Stimulated activated CD4-positive, alpha-beta T cell treated with anti-CD3 and anti-CD28 coated beads, Interleukin-4, amount 100 ng/mL, for 4 hours (primary cell): ENCODE data around the gene GMPR.
"Not testable (repeated sequence)": the region's sequence is repeated elsewhere in the genome, so short reads cannot be mapped to it uniquely, and the experiment has no call there.

ENCODE experiments used
- DNase-seq, 2 experiments: peaks; one replicate each; pipeline ENCODE4 v3.0.0-alpha.2; 2020

GMPR gene

DNA sequence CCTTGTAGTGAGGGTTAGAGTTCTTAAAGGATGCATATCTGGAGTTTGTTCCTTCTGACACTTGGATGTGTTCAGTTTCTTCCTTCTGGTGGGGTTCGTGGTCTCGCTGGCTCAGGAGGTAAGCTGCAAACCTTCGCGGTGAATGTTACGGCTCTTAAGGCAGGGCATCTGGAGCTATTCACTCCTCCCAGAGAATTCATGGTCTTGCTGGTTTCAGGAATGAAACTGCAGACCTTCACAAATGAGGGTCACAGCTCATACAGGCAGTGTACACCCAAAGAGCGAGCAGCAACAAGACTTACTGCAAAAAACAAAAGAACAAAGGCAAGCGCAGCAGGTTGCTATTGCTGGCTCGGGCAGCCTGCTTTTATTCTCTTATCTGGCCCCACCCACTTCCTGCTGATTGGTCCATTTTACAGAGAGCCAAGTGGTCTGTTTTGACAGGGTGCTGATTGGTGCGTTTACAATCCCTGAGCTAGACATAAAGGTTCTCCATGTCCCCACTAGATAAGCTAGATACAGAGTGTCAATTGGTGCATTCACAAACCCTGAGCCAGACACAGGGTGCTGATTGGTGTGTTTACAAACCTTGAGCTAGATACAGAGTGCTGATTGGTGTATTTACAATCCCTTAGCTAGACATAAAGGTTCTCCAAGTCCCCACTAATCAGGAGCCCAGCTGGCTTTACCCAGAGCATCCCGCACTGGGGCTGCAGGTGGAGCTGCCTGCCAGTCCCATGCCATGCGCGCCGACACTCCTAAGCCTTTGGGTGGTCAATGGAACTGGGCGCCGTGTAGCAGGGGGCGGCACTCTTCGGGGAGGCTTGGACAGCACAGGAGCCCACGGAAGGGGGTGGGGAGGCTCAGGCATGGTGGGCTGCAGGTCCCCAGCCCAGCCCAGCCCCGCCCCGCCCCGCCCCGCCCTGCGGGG lies 12.0 kb upstream of the GMPR start:
- DNase-seq: not testable (repeated sequence)

DNA sequence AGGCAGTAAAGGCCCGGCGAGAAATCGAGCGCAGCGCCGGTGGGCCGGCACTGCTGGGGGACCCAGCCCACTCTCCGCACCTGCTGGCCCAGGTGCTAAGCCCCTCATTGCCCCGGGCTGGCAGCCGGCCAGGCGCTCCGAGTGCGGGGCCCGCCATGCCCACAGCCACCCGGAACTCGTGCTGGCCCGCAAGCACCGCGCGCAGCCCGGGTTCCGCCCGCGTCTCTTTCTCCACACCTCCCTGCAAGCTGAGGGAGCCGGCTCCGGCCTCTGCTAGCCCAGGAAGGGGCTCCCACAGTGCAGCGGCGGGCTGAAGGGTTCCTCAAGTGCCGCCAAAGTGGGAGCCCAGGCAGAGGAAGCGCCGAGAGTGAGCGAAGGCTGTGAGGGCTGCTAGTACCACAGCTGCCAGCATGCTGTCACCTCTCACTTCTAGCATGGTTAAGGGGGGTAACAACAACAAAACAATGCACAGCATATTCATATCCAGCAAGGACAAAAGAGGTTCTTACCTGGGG lies 11.3 kb upstream of the GMPR start:
- no peak for DNase-seq

DNA sequence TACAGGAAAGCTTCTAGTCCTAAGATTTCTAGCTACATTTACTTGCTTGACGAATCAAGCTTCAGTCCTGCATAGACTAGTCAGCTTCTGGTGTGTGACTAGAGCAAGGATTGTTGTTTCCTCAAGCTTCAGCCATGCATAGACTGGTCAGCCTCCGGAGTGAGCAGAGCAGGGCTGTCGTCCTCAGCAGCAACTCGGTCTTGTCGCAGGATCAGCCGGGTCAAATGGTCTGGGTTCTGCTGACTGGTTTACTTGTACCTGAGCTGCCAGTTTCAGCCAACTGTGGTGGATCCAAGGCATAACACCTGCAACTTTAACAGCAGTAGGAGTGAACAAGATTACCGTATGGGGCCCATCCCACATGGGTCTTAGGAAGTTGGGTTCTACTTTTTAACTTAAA lies 10.8 kb upstream of the GMPR start:
- no peak for DNase-seq

DNA sequence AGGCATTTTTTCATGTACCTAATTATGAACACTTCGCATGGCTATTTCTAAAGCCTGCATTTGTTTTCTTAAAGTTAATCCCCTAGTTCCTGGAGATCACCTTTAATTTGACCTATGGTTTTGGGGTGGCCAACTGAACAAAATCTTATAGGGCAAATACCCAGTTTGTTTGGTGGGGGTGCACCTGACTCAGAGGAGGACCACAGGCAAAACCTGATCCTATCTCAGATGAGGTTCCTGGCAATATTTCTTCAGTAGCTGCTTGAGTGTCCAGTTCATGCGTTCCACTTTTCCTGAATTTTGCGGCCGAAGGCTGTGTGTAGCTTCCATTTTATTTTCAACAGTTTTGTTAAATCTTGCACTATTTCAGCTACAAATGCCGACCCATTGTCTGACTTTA lies 10.3 kb upstream of the GMPR start:
- DNase-seq: no peak

DNA sequence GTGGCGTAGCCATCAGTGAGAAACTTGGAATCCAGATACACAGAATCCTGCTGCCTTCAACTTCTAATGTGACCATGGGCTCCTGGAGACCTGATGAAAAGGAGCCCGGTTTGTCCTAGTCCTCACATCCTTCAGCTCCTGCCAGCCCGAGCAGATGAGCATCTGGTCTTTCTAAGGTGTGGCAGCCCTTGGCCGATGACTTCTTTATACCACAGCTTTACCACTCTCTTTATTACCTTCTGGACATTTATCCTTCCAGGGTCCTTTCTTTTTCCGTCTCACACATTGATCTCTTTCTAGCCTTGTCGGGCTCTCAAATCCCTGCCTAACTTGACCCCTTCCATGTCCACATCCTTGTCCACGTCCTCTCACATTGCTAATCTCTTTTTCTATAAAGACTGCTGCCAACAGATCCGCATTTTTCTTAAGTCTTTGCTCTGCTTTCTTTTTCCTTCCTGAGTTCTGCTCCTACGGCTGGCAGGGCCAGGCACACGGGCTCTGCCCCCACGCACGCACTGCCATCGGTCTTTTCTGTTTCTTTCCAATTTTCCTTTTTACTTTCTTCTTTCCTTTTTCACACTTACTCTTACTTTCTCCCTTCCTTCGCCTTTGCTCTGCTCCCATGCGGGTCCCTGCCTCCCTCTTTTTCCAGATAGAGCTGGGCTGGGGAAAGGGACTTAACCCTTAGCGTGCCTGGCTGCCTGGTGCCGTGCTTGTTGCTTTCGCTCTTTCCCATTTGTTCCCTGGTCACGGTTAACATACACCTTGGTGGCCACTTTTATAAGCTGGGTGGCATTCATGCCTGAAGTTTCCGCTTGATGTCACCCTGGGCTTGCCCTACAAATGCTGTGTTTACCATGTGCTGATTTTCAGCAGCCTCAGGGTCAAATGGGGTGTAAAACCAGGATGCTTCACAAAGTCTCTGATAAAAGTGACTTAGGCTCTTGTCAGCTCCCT lies 9.4 kb upstream of the GMPR start:
- no peak for DNase-seq

DNA sequence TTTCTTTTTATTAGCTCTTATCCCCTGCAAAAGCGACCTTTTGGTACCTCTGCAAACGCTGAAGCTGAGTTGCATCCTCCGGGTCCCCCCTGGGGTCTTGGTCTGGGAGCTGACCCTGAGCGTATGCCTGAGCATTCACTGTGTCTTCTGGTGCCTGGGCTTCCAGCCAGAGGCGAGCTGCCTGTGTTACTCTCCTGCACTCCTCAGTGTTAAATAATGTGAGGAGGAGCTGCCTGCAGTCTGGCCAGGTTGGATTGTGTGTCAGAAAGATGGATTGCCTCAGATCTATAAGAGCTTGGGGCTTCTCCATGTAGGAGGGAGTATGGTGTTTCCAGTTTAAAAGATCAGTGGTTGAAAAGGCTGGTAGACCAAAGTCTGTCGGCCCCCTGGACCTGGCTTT lies 8.7 kb upstream of the GMPR start:
- no peak for DNase-seq

DNA sequence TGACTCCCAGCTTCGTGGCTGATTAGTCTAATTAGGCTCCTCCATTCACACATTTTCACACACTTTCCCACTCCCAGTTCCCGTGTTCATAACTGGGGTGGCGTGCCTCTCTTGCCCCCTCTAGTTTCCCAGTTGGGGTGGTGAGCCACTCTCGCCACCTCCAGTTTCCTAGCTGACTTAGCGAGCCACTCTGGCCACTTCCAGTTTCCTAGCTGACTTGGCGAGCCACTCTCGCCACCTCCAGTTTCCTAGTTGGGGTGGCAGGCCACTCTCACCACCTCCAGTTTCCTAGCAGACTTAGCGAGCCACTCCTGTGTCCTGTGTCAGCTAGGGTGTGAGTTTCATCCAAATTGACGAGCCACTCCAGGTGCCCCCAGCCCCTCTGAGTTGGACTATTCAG lies 7.4 kb upstream of the GMPR start:
- no peak for DNase-seq

DNA sequence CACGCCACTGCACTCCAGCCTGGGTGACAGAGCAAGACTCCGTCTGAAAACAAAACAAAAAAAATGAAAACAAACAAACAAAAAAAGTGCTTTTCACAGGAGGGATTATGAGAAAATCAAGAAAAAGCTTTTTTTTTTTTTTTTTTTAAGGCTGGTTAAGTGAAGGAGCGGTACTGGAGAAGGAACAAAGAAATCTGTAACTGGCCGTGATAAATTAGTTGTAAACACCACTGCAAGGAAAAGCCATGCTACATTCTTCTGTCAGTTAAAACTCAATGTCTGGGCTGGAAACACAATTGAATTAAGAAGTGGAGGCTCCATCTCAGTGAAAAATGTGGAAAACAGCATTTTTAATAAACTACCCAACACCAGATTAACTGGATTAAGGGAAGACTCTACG lies 6.3 kb upstream of the GMPR start:
- no peak for DNase-seq

DNA sequence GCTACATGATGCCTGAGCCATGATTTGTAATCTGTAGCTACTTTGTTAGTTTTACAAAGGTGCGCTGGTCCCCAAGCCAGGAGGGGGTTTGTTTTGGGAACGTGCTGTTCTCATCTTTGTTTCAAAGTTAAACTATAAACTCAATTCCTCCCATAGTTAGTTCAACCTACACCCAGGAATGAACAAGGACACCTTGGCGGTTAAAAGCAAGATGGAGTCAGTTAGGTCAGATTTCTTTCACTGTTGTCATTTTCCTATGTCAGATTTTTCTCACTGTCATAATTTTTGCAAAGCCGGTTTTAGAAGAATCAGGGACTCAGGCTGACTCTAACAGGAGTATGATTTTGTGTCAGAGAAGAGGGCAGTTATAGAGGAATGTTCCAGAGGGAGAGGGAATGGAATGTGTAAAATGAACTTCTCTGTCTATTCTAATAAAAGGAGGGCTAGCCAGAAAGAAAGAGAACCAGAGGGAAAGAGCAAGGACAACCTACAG lies 2.3 kb upstream of the GMPR start:
- no peak for DNase-seq

DNA sequence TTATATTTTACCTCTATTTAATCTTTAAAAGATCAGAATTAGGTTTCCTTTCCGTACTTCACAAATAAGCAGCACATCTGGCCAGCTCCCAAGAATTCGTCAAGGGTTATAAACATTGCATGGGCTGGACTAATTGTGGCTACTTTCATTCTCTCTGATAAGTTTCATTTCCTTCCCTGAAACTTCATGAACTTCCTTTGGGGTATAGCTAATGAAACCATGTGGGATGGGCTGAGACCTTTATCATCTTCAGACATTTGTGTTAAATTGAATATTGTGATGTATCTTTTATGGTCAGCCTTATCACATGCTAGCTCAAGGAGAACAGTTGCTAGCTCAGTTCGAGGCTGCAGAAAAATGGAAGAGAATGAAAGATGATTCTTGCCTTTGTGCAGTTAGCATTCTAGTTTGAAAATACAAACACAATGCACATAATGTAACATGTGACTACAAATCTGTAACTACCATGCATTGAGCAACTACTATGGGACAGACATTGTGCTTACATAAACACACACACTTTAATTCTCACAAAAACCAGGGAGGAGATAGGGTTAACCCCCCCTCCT lies 1.7 kb upstream of the GMPR start:
- no peak for DNase-seq

DNA sequence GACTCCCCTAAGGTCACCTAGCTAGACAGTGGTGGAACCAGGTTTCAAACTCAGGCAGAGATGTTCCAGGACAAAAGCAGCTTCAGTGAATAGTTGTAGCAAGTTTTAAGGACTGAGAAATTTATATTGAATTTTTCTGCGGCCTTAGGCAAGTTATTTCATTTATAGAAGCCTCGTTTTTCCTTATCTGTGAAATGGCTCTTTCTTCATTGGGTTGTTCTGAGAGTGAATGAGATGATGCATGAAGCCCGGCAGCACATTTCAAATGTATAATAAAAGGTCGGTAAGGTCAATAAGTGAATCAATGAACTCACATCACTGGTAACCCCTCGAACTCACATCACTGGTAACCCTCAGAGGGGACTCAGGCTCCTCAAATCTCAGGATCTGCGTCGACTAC lies 1.1 kb upstream of the GMPR start:
- DNase-seq: no peak

DNA sequence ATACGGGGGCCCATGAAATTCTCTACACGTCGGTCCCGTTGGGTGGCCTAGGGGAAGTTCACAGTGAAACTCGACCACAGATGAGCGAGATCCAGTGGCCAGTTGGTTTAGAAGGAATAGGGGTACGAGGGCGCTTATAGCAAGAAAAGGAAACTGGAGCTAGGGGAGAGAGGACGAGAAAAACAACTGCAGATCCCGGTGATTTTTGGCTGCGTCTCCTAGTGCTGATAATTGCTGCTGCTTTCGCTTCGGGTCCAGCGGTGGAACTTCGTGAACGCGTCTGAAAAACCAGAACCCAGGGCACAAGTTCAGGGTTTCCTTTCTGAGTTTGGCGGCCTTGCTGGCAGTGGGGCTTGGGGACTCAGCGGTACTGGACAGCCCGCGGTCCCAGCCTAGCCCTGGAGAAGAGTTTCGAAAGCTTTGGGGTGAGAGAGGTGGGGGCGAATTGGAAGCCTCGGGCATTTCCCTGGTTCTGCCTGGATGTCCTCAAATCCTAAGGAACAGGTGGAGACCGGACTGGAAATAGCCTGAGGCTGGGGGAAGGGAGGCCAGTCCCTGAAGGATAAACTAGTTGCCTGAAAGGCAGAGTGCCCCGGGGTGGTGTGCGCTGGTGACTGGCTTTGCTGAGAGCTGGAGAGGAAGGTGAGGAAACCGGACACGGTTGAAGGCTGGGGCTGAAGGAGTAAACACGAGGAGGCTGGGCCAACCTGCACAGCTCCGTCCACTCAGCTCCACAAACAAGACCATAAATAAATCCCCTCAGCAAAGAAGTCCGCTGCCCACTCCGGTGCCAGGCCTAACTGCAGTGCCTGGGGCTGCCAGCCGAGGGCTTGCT lies 793 bp downstream of the GMPR start:
- peak in 1 of 2 experiments; percentile 6 for DNase-seq

DNA sequence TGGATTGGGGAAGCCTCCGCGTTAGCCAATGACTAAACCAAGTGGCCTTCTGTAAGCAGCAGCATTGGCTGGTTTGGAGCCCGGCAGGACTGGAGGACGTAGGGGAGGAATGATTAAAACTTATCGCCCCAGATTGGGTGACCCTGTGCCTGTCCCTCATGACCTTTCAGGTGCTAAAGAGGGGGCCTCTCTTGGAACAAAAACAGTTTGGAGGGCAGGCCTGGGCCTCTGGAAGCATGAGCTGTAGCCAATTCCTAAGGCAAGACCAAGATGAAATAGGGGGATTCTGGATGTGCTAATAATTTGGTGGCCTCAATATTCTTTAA lies 1.4 kb downstream of the GMPR start:
- DNase-seq: peak in 1 of 2 experiments; percentile 5

DNA sequence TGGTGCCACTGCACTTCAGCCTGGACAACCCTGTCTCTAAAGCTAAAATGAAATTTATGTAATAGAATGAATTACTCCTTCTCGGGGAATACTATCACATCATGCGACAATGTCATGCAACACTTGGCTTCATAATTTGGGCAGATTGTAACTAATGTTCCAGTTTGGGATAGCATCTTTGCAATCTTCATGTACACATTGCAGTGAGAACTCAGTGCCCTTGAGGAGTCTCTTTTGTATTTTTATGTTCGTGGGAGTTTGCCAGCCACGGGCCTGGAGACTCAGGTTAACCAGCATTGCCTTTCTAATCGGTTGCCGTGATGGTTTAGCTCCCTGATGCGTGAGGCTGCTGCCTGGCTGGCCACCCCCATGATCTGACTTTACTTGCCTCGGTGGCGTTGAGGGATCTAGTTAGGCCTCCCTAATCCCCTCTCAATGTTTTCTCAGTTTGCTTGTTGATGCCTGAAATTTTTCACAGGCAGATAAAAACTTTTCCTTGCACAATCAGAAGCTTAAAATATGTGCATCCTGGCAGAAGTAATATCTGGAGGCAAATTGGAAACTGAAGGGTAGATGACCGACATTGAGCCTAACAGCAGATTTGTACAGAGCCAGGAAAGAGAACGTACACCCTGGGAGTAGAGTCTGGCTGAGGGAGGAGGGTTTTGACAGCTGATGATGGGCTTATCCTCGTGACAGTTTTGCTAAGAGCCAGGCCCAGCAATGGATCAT lies 2.4 kb downstream of the GMPR start:
- DNase-seq: no peak

DNA sequence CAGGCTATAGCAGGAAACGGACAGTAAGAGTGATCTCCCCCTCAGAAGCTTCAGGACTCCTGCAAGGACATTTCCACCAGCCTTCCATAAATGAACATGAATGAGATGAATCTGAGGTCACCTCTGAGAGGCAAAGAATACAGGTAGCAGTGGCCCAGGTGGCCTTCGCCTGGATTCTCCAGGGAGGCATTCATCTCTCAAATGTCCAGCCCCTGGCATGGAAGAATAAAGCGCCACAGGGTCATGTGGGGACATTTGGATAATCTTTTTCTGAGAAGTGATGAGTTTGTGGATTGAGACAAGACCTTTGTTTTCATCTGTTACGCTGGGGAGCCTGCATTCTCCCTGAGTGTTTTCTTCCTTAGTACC lies 2.9 kb downstream of the GMPR start:
- no peak for DNase-seq

DNA sequence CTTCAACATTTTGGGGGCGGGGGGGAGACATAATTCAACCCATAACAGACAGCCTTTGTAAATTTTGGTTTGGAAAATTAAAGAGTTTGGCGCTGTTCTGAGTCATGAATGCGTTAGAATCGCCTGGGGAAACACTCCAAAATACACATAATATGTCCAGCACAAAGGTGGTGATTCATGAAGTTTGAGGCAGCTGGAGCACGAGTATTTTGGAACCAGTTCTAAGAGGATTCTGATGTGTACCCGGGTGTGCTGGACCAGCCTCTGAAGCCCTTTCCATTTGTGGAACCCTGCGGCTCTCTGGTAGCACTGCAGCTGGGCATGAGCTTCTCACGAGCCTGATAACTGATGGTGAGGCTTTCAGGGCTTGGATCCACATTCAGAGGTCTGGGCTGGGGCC lies 4.7 kb downstream of the GMPR start:
- no peak for DNase-seq

DNA sequence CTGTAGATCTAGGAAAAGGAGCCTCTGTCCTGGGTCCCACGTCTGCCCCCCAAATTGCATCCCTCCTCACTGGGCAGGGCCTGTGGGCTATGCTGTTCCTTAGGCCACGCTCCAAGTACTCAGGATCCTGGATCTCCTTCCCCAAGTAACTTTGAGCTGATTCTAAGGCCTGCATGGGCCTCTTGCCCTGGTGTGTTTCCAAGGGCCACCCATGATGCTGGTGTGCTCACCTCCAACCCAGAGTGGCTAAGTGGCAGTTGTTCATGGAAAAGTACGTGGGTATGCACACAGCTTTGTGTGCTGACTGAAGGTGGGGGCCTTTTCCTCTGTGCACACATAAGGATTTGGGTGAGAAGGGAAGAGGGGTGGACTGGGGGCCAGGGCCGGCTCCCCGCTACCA lies 5.3 kb downstream of the GMPR start:
- no peak for DNase-seq

DNA sequence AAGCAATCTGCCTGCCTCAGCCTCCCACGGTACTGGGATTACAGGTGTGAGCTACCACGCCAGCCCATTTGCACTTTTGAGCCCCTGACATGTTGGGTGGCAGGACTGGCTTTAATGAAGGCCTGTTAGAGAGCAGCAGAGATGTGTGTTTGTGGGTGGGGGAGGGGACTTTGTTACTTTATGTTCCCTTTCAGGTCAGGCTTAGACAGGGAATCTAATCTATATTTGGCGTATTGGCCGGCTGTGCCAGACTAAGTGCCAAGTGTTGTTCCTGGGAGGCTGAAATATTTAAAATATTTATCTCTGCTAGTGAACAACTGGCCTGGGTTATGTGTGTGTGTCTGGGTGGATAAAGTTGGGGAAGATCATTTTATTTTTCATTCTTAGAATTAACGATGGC lies 6.1 kb downstream of the GMPR start:
- DNase-seq: no peak

DNA sequence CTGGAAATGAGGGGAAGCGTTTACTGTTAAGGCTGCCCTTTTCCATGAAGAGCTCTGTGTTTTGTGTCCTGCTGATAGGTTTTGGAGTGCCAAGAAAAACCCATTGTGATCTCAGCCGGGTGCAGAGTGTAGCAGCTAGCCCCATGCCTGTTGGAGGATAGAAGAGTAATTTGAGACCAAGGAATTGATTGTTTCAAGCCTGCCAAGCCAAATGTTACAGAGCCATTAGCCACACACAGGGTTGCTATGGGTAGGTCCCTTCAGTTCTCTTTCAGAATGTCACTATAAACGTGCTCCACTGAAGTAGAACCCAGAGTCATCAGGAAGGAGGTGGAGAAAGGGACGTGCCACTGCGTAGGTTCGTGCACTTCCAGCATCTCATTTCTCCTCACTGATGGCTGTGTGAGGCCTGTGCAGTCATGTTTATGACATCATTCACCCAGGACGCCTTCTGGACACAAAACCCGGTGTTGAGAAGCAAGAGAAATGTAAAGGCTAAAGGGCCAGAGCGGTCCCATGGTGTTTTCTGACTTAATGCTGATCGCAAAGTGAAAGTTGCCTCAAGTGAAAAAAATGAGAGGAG lies 6.6 kb downstream of the GMPR start:
- no peak for DNase-seq

DNA sequence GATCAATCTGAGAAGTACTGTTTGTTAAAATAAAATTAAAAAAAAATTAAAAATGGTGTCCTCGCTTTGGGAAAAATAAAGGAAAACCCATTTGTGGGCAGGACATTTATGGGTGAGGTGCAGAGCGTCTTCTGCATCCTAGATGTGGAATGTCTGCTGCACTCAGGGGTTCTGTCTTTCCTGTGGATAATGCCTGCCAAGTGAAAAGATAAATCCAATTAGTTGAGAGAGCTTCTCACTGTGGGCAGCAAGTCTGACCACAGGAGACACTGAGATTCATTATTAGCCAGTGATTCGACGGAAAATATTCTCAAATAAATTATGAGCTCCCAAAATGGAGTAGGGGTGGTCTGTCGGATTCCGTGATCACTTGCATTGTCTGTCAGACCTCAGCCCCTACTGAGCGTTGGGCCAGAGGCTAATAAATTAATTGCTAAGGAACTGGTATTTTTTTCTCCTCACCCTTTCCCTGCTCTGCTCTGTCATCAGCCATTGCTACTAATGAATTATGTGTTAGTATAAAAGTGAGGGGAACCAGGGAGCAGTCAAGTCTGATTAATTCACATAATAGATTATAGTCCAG lies 10.0 kb downstream of the GMPR start:
- DNase-seq: no peak

DNA sequence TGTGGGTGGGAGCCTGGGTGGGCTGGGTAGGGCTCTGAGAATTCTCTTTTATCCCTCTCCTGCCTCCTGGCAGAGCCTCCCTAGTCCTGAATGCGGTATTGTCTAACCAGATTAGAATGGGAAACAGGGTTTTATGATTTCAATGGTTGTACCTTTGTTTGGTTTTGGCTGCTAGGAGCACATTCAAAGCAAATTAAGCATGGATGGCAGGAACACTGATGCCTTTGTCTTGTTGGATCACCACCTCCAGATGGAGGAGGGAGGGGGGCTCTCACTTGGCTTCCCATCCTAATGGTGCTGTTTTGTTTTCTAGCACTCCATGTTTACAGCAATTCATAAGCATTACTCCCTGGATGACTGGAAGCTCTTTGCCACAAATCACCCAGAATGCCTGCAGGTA lies 11.6 kb downstream of the GMPR start:
- DNase-seq: no peak
